T47D (cell line): Measurements from ENCODE around the gene TLR4.

Source experiments
- DNase-seq, 2 experiments: peaks; one replicate each; pipeline versions ENCODE4 v3.0.0 to v3.0.0-alpha.2; 2011 to 2012; ENCODE audit warnings: low read depth in 1 of 2, low spot score in 1 of 2
- JUND ChIP-seq: IDR thresholded peaks from 2 replicates; pipeline ENCODE4 v1.6.1; 2012; ENCODE audit warnings: low read depth
- in situ Hi-C: cut with HindIII; loops from 2 replicates; pipeline ENCODE4 v1.10.0; 2016; ENCODE audit warnings: low sequenced_read_pairs, low pct_unique_long_range_greater_than_20kb

TLR4 gene

GRCh38 chr9:117771136-117771535 lies 66.9 kb downstream of the TLR4 start:
- TF ChIP-seq JUND, result no peak
- in situ Hi-C loops, result no loop called here
- DNase-seq, result no peak

GRCh38 chr9:117772960-117773359 lies 68.8 kb downstream of the TLR4 start:
- no peak for TF ChIP-seq JUND
- in situ Hi-C loops, result no loop called here
- no peak for DNase-seq
